Adrenal gland (tissue), 5 donors: ENCODE results near the gene HECW1.

Experiments
- CTCF ChIP-seq, 6 experiments: fragments of 450-650 bp in 4 of 6; fragments of 200-600 bp in 2 of 6; sonication (generic) in 1 of 6; IDR thresholded peaks; 1 replicate in 5 of 6; 2 replicates in 1 of 6; pipeline versions ENCODE4 v1.5.1 to v1.8.0; 2016 to 2021; ENCODE audit warnings: antibody characterized with exemption in 6 of 6, mild to moderate bottlenecking in 2 of 6, moderate library complexity in 1 of 6
- POLR2A ChIP-seq, 2 donors: fragments of 450-650 bp; IDR thresholded peaks; one replicate each; pipeline ENCODE4 v1.6.1; 2017; ENCODE audit warnings: antibody characterized with exemption in 2 of 2, mild to moderate bottlenecking in 2 of 2, moderate library complexity in 1 of 2
- donor health status: DM: no; HTN: no; CAD: no.

GRCh38 chr7:43283706-43284105 lies 171.3 kb downstream of the HECW1 start:
- TF ChIP-seq CTCF (IDR thresholded peaks at IDR 0.05) = no peak
- no peak for TF ChIP-seq POLR2A (IDR thresholded peaks at IDR 0.05)
